GM12864 (cell line): Measurements from ENCODE around the gene ISOC2.
A peak's percentile ranks its signal among the peaks of the same experiment; 100 is the strongest.

Experiments
- DNase-seq: peaks from one replicate; pipeline ENCODE4 v3.0.0-alpha.2; 2011; ENCODE audit warnings: low read depth
- H3K4me3 ChIP-seq: 2 replicates; pipeline ENCODE4 v1.5.1; 2011; ENCODE audit warnings: mild to moderate bottlenecking, low read depth, low read length, control low read depth
- TF ChIP-seq, protein P1 (sequence below): IDR thresholded peaks from 2 replicates; pipeline ENCODE4 v1.5.1; 2011; ENCODE audit warnings: low read depth, mild to moderate bottlenecking, moderate library complexity, low read length, control low read depth, inconsistent platforms; ENCODE audit errors: missing control alignments

The ISOC2 gene

DNA sequence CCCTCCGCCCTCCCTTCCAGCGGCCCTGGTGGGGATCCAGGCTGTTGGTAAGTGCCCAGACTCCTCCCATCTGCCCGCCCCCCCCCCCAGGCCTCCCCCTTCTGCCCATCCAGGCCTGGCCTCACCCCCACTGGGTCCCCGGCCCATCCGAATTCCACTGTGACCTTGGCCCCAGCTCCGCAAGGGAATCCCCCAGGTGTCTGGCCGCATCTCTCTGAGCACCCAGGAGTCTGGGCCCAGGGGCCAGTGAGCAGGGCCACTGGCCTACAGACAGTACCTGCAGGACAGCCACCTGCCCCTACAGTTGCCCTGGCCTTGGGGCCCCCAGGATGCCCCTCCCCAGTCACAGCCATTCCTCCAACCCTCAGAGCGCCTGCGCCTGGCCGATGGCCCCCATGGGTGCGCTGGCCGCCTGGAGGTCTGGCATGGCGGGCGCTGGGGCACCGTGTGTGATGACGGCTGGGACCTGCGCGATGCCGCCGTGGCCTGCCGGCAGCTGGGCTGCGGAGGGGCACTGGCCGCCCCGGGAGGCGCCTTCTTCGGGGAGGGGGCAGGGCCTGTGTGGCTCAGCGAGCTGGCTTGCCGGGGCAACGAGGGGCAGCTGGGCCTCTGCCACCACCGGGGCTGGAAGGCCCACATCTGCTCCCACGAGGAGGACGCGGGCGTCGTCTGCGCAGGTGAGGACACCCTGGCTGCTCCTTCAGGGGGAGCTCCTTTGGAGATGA, 27.7 kb upstream of the ISOC2 start:
- no peak overlapping the region for H3K4me3 ChIP-seq
- DNase-seq = no peak
- TF ChIP-seq, protein P1, sequence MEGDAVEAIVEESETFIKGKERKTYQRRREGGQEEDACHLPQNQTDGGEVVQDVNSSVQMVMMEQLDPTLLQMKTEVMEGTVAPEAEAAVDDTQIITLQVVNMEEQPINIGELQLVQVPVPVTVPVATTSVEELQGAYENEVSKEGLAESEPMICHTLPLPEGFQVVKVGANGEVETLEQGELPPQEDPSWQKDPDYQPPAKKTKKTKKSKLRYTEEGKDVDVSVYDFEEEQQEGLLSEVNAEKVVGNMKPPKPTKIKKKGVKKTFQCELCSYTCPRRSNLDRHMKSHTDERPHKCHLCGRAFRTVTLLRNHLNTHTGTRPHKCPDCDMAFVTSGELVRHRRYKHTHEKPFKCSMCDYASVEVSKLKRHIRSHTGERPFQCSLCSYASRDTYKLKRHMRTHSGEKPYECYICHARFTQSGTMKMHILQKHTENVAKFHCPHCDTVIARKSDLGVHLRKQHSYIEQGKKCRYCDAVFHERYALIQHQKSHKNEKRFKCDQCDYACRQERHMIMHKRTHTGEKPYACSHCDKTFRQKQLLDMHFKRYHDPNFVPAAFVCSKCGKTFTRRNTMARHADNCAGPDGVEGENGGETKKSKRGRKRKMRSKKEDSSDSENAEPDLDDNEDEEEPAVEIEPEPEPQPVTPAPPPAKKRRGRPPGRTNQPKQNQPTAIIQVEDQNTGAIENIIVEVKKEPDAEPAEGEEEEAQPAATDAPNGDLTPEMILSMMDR = no peak

DNA sequence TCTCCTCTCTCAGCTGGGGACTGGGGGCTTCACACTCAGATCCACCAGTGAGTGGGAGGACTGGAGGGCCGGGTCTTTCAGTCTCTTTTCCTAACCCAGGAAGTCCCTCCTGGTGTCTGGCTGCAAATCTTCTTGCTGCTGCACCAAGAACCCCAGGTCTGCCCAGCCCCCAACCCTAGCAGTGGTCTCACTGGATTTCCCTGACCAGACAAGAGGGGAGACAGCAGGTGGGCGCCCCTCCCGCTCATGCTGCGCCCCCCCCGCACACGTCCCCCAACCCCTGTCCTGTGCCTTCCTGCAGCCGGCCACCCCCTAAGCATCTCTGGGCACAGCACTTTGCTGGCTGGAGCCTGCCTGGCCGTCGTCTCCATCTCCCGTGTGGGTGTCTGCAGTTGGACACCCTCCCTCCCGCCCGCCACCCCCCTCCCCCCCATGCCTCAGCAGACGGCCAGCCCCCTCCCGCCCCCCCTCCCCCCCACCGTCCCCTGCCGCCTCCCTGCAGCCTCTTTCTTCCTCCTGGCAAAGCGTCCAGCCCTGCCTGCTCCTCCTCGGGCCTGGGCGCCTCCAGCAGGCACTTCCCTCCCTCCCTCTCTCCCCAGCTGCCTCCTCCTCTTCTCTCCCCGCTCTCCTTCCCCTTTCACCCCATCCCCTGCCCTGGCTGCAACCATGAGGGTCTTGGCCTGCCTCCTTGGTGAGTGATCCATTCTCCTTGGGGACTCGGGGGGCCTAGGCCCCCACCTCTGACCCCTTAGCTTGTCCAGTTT, 26.7 kb upstream of the ISOC2 start, which contains the start of gene SSC5D:
SSC5D (plus strand) TSS at position 513 of the 764 bp plus-strand sequence; CDS start at position 667, 154 bp downstream.
- TF ChIP-seq, protein P1 = no peak
- H3K4me3 ChIP-seq = no peak within 1 kb of the TSS
- DNase-seq = no peak

DNA sequence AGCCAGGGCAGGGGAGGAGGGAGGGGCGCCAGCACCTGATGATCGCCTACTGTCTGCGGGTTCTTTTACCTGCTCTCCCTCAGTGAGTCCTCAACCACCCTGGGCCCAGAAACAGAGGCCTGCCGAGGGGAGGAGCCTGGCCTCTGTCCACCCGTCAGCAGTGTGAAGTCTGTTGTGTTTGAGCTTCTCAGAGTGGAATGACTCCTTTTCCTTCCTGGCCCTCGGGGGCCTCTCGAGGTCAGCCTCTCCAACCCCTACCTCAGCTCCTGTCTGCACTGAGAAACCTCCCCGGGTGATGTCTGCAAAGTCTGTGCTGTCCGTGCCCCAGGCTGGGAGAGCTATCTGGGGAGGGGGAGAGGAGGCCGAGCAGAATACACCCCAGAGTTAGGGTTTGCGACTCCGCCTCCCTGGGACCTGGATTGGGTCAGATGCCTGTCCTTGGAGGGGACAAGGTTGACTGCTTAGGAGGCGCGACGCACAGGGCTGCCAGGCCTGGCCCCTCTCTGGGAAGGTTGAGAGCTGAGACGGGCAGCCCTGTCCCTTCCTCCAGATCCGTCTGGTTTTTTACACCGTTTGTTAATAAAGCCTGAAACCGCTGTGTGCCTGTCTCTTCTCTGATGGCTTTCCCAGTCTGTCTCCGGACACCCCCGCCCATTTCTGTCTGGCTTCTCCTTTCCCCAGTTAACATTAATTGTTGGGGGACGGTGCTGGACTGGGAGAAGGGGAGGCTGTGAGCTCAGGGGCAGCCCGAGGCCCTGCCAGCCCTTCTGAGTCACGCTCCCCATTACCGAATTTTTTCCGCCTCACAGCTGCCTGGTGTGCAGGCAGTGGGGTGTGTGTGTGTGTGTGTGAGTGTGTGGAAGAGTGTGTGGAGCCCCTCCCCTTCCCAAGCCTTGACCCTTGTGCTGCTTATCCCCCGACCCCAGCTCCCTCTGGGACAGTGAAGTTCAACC, 25.8 kb upstream of the ISOC2 start:
- H3K4me3 ChIP-seq = no peak overlapping the region
- TF ChIP-seq, protein P1 = no peak
- DNase-seq = no peak

DNA sequence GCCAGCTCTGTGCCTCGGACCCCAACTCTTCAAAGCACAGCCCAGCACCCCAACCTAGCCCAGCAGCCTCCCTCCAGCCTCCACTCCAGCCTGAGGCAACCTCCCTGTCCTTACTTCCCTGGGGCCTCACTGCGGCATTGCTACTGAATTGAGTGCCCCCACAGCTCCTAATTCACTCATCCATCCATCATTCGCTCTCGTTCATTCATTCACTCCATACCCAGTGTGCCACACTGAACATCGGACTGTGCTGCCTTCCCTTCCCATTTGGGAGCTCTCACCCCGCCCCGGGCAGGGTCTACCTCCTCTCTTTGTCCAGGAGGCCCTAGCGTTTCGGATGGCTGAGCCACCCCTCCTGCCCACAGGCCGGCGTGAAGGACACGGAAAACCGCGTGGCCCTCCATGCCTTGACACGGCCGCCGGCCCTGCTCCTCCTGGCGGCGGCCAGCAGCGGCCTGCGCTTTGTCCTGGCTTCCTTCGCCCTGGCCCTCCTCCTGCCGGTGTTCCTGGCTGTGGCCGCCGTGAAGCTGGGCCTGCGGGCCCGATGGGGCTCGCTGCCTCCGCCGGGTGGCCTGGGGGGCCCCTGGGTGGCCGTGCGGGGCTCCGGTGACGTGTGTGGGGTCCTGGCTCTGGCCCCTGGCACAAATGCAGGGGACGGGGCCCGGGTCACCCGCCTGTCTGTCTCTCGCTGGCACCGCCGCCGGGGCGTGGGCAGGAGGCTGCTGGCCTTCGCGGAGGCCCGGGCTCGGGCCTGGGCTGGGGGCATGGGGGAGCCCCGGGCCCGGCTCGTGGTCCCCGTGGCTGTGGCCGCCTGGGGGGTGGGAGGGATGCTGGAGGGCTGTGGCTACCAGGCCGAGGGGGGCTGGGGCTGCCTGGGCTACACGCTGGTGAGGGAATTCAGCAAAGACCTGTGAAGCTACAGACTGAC, 24.9 kb upstream of the ISOC2 start:
- no peak for DNase-seq
- TF ChIP-seq, protein P1 = no peak
- H3K4me3 ChIP-seq = no peak overlapping the region

DNA sequence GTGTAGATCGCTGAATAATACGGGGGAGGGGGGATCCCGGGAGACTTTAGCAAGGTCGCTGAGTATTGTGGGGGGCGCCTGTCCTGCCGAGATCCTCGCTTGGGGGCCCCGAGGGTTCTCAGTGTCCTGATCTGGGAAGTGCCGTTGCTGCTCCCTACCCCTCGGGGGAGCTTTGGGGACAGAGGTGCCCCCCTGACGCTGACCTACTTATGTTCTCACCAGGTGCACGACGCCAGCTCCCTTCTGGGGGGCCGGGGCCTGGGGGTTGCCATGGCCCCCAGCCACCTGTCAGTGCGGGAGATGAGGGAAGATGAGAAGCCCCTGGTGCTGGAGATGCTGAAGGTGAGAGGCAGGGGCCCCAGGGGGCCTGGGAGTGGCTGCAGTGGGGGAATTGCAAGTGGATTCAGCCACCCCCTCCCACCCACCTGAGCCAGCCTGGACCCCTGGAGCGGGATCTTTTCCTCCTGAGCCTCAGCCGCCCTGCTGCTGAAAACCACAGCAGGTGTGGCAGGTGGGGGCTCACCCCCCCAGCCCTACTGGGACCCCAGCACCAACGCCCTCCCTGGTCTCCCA, 24.1 kb upstream of the ISOC2 start:
- DNase-seq = no peak
- TF ChIP-seq, protein P1 = no peak
- peak overlapping the region; percentile 70 for H3K4me3 ChIP-seq
